Measurements from ENCODE around the gene CYB5A.
"Not testable (repeated sequence)": the region's sequence is repeated elsewhere in the genome, so short reads cannot be mapped to it uniquely, and the experiment has no call there.

Gene CYB5A

GRCh38 chr18:74292982-74293381 is 1.2 kb upstream of the CYB5A start:
- DNase-seq, result not testable (repeated sequence)

- no peak for DNase-seq
Measured at GRCh38 chr18:74292541-74292858, 737 bp upstream of the CYB5A start.

DNA sequence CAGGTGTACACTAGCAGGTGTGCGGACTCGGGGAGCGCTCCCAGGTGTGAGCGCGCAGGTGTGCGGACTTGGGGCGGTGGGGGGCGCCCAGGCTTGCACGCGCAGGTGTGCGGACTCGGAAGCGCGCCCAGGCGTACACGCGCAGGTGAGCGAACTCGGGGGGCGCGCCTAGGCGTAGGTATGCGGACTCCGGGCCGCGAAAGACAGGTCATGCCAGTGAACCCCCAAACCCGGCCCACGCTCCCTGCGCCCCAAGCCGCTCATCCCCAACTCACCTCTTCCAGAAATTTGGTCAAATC is 342 bp downstream of the CYB5A start:
- no peak for DNase-seq

- peak; percentile 22 for DNase-seq
Measured at GRCh38 chr18:74290794-74291471, 830 bp downstream of the CYB5A start.

DNA sequence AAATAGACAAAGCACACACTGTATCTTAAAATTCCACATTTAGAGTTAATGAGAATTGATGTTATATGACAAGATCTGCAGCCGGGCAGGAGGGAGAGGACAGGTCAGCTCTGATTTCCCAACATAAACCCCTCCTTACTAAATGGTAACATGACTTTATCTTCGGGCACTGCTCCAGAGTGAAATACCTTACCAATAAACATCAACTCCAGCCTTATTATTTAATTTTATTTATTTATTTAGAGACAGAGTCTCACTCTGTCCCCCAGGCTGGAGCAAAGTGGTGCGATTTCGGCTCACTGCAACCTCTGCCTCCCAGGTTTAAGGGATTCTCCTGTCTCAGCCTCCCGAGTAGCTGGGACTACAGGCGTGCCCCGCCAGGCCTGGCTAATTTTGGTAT is 1.7 kb downstream of the CYB5A start:
- DNase-seq, result no peak

DNA sequence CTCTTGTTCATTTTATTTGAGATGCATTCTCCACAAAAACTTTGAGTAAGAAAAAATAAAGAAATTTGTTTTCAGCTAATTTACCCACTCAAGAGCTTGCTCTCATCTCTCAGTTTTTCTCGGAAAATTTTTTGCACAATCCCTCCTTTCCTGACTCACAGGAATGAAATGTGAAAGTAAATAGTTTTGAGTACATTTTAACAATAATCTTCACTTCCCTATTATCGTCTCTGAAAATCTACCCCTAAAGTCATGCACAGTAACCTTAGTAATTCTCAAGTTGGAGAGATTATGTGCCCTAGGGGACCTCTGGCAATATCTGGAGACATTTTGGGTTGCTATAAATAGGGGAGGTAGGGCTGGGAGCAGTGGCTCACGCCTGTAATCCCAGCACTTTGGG is 2.6 kb downstream of the CYB5A start:
- DNase-seq, result no peak

GRCh38 chr18:74288730-74289129 is 3.0 kb downstream of the CYB5A start:
- no peak for DNase-seq

GRCh38 chr18:74288041-74288440 is 3.7 kb downstream of the CYB5A start:
- DNase-seq, result no peak

DNA sequence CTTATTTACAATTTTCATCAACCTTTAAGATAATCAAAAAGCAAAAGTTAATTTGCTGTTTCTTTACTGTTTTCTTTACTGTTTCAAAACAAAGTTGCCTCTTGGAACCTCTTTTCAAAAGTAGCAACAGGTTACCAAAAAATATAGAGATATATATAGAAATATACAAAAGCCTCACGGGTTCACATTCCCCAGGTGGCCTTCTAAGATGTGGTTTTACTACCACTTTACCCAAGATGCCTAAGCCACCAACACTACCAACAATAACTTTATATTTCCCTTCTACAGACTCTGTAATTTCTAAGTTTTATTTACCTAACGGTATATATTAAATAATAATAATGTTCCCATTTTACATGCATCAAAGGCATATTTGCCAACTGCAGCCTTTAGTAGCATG is 4.9 kb downstream of the CYB5A start:
- DNase-seq, result no peak

DNA sequence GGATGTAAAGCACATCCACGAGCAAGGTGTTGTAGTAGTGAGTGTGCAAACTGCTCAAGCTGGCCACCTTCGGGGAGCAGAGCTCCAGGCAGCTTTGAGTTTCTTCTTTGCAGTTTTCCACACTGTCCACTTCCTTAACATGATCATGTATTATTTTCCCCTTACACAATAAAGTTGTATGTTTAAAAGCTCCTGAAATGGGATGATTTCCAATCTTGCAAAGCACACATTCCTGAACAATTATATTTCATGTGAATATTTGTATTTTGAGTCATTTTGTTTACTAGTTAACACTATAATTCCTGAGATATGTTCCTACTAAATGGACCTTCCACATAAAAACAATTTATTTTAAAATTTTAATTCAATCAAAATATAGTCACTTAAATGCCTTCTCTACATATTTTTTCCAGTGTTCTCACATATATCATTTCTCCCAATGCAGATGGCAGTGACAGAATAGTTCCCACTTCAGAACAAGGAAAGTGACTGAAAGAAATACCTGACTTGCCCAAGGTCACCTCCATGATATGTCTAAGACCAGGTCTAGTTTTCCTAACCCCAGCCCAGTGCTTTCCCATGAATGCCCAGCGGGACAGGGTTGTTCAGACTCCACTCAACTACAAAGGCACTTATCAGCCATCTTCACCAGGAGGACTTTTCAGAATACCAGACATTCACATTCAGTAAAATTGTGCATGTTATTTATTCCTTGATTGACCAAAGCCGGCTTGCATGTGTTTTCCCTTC is 5.5 kb downstream of the CYB5A start:
- no peak for DNase-seq

- not testable (repeated sequence) for DNase-seq
Measured at GRCh38 chr18:74285583-74285982, 6.2 kb downstream of the CYB5A start.

- DNase-seq, result no peak
Measured at GRCh38 chr18:74284980-74285355, 6.8 kb downstream of the CYB5A start.

DNA sequence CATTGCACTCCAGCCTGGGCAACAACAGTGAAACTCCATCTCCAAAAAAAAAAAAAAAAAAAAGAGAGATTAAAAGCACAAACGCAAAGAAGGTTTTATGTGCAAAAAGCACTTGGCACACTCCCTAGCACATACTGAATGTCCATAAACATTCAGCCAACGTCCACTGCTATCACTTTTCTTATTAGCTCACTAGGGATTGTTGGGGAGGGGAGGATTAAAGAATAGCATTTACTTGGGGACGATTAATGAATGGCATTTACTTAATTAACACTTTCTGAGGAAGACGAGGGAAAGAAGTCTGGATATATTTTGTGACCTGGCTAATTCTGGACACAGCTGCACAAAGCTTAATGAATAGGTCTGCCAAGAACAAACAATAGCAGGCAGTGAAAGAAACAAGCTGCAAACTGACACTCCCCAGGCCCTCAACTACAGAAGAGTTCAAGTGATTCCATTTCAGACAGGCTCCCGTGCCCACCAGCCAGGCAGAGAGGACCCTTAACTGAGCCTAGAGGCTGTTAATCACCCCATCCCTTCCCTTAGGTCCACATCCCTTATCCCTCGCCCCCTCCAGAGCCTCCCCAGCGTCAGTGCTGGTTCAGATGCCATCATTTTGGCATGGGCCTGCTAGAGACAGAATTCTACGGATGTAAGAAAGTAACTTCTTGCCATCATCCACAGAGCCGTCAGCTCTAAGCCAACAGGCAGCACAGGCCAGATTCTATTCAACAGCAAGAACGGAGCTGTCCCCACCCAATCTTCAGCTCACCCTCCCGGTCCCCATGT is 7.4 kb downstream of the CYB5A start:
- no peak for DNase-seq

DNA sequence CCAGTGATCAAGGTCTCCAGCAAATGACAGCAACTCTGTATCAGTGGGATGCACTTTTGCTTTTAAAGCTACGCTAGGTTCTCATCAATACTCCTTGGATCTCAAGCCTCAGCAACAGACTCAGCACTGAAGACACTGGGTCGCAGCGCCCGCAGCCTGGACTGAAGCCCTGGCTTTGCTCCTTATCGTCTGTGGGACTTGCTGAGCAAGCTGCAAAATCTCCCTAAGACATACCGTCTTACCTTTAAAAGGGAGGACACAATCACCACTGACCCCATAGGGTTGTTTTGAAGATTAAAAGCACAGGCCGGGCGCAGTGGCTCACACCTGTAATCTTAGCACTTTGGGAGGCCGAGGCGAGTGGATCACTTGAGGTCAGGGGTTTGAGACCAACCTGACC is 8.1 kb downstream of the CYB5A start:
- DNase-seq, result no peak

GRCh38 chr18:74282755-74283554 is 8.8 kb downstream of the CYB5A start:
- DNase-seq, result no peak

- no peak for DNase-seq
Measured at GRCh38 chr18:74281980-74282754, 9.6 kb downstream of the CYB5A start.

DNA sequence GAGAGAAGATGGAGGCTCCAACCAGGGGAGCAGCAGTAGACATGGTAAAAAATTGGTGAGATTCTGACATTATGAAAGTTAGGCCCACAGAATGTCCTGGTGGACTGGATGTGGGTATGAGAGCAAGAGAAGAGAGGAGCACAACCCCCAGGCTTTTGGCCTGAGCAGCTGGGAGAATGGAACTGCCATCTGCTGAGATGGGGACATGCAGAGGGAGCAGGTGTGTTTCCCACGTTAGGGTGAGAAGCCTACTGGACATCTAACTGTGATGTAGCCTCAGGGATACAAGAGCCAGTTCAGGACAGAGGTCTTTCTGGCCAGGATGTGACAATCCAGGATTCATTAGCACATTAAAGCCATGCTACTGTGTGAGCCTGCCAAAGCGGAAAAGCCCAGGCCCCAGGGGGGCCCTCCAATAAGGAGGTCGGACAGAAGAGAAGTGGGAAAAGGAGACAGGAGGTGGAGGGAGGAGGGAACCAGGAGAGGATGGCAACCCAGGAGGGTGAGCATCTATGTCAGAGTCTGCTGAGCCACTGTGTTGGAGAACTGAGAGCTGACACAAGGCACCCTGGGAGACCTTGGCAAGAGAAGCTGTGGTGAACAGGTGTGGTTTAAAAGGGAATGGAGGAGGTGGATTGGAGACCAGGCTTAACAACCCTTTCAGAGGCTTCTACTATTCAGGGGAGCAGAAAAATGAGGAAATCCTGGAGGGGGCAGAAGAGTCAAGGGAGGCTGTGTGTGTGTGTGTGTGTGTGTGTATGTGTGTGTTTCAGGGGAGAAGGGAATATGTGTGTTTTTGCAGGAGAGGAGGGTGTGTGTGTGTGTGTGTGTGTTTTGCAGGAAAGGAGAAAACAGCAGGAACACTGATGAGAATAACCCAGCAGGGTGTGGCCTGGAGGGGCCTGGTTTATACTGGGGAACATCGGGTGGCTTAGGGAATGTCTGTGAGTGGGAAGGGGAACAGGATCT is 10.5 kb downstream of the CYB5A start:
- DNase-seq, result no peak

DNA sequence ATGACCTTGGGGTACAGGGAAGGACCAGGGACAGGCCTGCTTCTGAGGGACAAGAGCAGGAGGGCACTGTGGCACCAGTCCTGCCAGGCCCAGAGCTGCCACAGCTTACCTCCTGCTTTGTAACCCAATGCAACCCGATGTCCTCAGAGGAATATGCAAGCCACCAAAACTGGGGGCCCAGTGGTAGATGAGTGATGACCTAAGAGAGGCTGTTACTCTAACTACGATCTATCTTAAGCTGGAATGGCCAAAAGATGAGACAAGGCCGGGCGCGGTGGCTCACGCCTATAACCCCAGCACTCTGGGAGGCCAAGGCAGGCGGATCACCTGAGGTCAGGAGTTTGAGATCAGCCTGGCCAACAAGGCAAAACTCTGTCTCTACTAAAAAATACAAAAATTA is 12.8 kb downstream of the CYB5A start:
- DNase-seq, result no peak

DNA sequence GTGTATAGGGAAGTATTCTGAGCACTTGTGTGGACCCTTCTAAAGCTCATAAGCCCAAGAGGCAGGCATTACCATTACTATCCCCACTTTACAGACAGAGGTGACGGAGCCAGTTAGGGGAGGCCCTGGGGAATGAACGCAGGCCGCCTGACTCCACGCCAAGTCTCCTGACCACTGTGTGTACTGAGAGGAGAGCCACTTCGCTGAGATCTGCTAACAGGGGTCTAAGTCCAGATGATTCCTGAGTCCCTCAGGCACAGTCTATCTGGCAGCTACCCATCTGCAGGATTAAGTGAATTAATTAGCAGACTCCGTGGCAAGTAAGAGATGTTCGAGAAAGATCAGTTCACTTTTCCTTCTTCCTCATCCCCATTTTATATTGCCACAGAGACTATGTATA is 13.7 kb downstream of the CYB5A start:
- DNase-seq, result no peak

GRCh38 chr18:74277296-74277695 is 14.5 kb downstream of the CYB5A start:
- no peak for DNase-seq

- DNase-seq, result no peak
Measured at GRCh38 chr18:74276609-74277008, 15.2 kb downstream of the CYB5A start.

Data from CD4-positive, alpha-beta T cell treated with Interleukin-17A for 1 hour (primary cell).